ENCODE measurements around the gene MLST8. TPM values are rescaled to one million over a fixed set of nuclear protein-coding genes. Genes with fewer than 3 reads are reported as not detected.

MLST8 gene
- total RNA-seq, 1 donor, result 30.8 TPM

GRCh38 chr16:2166263-2167067, 38.8 kb upstream of the MLST8 start:
- TF ChIP-seq CTCF (IDR thresholded peaks at IDR 0.05; ENCODE audit: extremely low read depth, low read depth, low read length), result no peak
- H4K20me1 ChIP-seq (ENCODE audit: insufficient read depth, low read length), result peaks cover 42% of the 10 kb centered on the region
- no peaks in the 10 kb centered on the region for H3K27me3 ChIP-seq (ENCODE audit: insufficient read depth, low read length)
- no peak overlapping the region for H2AFZ ChIP-seq (ENCODE audit: low read length)
- H3K4me2 ChIP-seq (ENCODE audit: insufficient read depth, low read length), result no peak overlapping the region
- H3K9me3 ChIP-seq (ENCODE audit: low read depth, low read length), result no peaks in the 10 kb centered on the region
- H3K4me3 ChIP-seq (ENCODE audit: insufficient read depth, low read length), result no peak overlapping the region
- H3K79me2 ChIP-seq (ENCODE audit: insufficient read depth, low read length), result peaks cover 67% of the 10 kb centered on the region
- peaks cover 16% of the 10 kb centered on the region for H3K36me3 ChIP-seq (ENCODE audit: insufficient read depth, low read length)
- H3K4me1 ChIP-seq (ENCODE audit: insufficient read depth, low read length), result no peaks in the 10 kb centered on the region
- no peak for DNase-seq (ENCODE audit: insufficient read length, low spot score, missing footprints)
- H3K27ac ChIP-seq (ENCODE audit: low read depth, low read length), result no peak overlapping the region

- Histone ChIP-seq H3K27ac (ENCODE audit: low read depth, low read length) (no peak overlapping the region), H3K4me3 (ENCODE audit: insufficient read depth, low read length) (no peak overlapping the region), H3K79me2 (ENCODE audit: insufficient read depth, low read length) (peaks cover 60% of the 10 kb centered on the region), H3K36me3 (ENCODE audit: insufficient read depth, low read length) (peaks cover 16% of the 10 kb centered on the region), H2AFZ (ENCODE audit: low read length) (no peak overlapping the region), H3K9me3 (ENCODE audit: low read depth, low read length) (no peaks in the 10 kb centered on the region), H3K4me2 (ENCODE audit: insufficient read depth, low read length) (no peak overlapping the region), H3K4me1 (ENCODE audit: insufficient read depth, low read length) (no peaks in the 10 kb centered on the region), H3K27me3 (ENCODE audit: insufficient read depth, low read length) (no peaks in the 10 kb centered on the region), H4K20me1 (ENCODE audit: insufficient read depth, low read length) (peaks cover 36% of the 10 kb centered on the region)
- TF ChIP-seq CTCF (IDR thresholded peaks at IDR 0.05; ENCODE audit: extremely low read depth, low read depth, low read length), result no peak
- DNase-seq (ENCODE audit: insufficient read length, low spot score, missing footprints), result no peak
Observed at GRCh38 chr16:2167068-2167638, 38.1 kb upstream of the MLST8 start.

DNA sequence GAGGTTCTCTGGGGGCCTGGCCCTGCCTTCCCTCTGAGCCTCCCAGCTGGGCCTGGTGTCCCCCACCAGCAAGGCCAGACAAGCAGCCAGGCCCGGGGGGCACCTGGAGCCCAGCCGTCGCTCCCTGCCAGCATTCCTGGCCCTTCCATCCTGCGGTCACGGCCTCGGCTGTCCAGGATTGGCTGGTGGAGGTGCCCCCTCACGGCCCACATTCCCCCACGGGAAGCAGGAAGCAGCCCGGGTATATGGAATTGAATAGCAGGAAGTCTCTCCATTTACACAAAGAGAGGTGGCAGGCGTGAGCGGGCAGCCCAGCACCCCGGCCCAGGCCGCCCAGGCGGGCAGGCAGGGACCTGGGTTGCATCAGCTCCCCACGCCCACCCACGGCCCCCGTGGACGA, 35.2 kb upstream of the MLST8 start:
- no peaks in the 10 kb centered on the region for H3K4me1 ChIP-seq (ENCODE audit: insufficient read depth, low read length)
- no peak overlapping the region for H3K4me3 ChIP-seq (ENCODE audit: insufficient read depth, low read length)
- no peaks in the 10 kb centered on the region for H3K27me3 ChIP-seq (ENCODE audit: insufficient read depth, low read length)
- H3K27ac ChIP-seq (ENCODE audit: low read depth, low read length), result no peak overlapping the region
- H3K9me3 ChIP-seq (ENCODE audit: low read depth, low read length), result no peaks in the 10 kb centered on the region
- no peak for DNase-seq (ENCODE audit: insufficient read length, low spot score, missing footprints)
- no peak for TF ChIP-seq CTCF (IDR thresholded peaks at IDR 0.05; ENCODE audit: extremely low read depth, low read depth, low read length)
- H3K36me3 ChIP-seq (ENCODE audit: insufficient read depth, low read length), result peaks cover 32% of the 10 kb centered on the region
- H4K20me1 ChIP-seq (ENCODE audit: insufficient read depth, low read length), result peaks cover 25% of the 10 kb centered on the region
- H3K4me2 ChIP-seq (ENCODE audit: insufficient read depth, low read length), result no peak overlapping the region
- no peak overlapping the region for H2AFZ ChIP-seq (ENCODE audit: low read length)
- H3K79me2 ChIP-seq (ENCODE audit: insufficient read depth, low read length), result peaks cover 33% of the 10 kb centered on the region

All from osteoblast (primary cell).